Measurements from ENCODE around the gene GDNF.

GRCh38 chr5:37773809-37774208 lies 66.0 kb downstream of the GDNF start:
- TF ChIP-seq POLR2A (IDR thresholded peaks at IDR 0.05) (no peak), CTCF (IDR thresholded peaks at IDR 0.05) (no peak)
